Activated naive CD4-positive, alpha-beta T cell treated with anti-CD3 and anti-CD28 coated beads for 36 hours (primary cell): ENCODE measurements around the gene NRCAM. TPM values are rescaled to one million over a fixed set of nuclear protein-coding genes. Genes with fewer than 3 reads are reported as not detected.

Experiments
- CTCF ChIA-PET: fragments of 350-600 bp; sonication (Branson Sonifier 250); formaldehyde crosslinking; loops from one replicate; lab custom pipeline; 2021; ENCODE audit warnings: antibody characterized with exemption; lab: Charles Lee
- DNase-seq: peaks from one replicate; pipeline ENCODE4 v3.0.0-alpha.2; 2020
- H3K27ac Mint-ChIP-seq: one replicate; pipeline ENCODE4 v1.8.0; 2021; ENCODE audit warnings: mild to moderate bottlenecking, mixed read lengths
- H3K27me3 Mint-ChIP-seq: one replicate; pipeline ENCODE4 v1.8.0; 2021; ENCODE audit warnings: low read depth, mixed read lengths
- H3K36me3 Mint-ChIP-seq: one replicate; pipeline ENCODE4 v1.8.0; 2021; ENCODE audit warnings: low read depth, mixed read lengths
- H3K4me1 Mint-ChIP-seq: one replicate; pipeline ENCODE4 v1.8.0; 2021; ENCODE audit warnings: low read depth, mixed read lengths
- H3K4me3 Mint-ChIP-seq: one replicate; pipeline ENCODE4 v1.8.0; 2021; ENCODE audit warnings: mild to moderate bottlenecking, moderate library complexity, mixed read lengths
- H3K9me3 Mint-ChIP-seq: one replicate; pipeline ENCODE4 v1.8.0; 2021; ENCODE audit warnings: mixed read lengths
- intact Hi-C: fragments of 100-400 bp; cut with micrococcal nuclease; formaldehyde crosslinking; loops from one replicate; pipeline ENCODE4 v1.15.1; 2023
- total RNA-seq, 2 experiments: library from RNA; stranded (reverse); gene quantifications; one replicate each; pipeline ENCODE4 v1.2.3, GENCODE V29; 2021

NRCAM gene
- total RNA-seq, 2 experiments from 2014 or later = 0.81 to 1.0 TPM

GRCh38 chr7:108142675-108143259, 313.5 kb downstream of the NRCAM start:
- Mint-ChIP-seq H3K4me1 (no peaks in the 10 kb centered on the region), H3K9me3 (no peaks in the 10 kb centered on the region), H3K36me3 (no peaks in the 10 kb centered on the region), H3K27me3 (no peaks in the 10 kb centered on the region), H3K4me3 (no peak overlapping the region), H3K27ac (no peak overlapping the region)
- no peak for DNase-seq
- CTCF ChIA-PET = interaction anchor here (1.1 to 3.2 kb wide), 2 partner anchors 29 to 231 kb away, joined by 3 to 13 read pairs; no protein-coding TSS in a partner anchor
- intact Hi-C loops = no loop called here

- Mint-ChIP-seq H3K27ac (no peak overlapping the region), H3K27me3 (no peaks in the 10 kb centered on the region), H3K36me3 (no peaks in the 10 kb centered on the region), H3K4me3 (no peak overlapping the region), H3K4me1 (no peaks in the 10 kb centered on the region), H3K9me3 (no peaks in the 10 kb centered on the region)
- intact Hi-C loops = no loop called here
- CTCF ChIA-PET = interaction anchor here (0.8 to 3.2 kb wide), 2 partner anchors 29 to 32 kb away, joined by 3 to 13 read pairs; no protein-coding TSS in a partner anchor
- no peak for DNase-seq
These were observed 314.1 kb downstream of the NRCAM start for GRCh38 chr7:108142180-108142579.

GRCh38 chr7:108140671-108141070, 315.6 kb downstream of the NRCAM start:
- Mint-ChIP-seq H3K9me3 (no peaks in the 10 kb centered on the region), H3K4me1 (peaks cover 9% of the 10 kb centered on the region), H3K4me3 (no peak overlapping the region), H3K36me3 (no peaks in the 10 kb centered on the region), H3K27ac (no peak overlapping the region), H3K27me3 (no peaks in the 10 kb centered on the region)
- CTCF ChIA-PET = interaction anchor here (3.2 kb wide), 1 partner anchor 27 kb away, joined by 13 read pairs; no protein-coding TSS in a partner anchor
- no peak for DNase-seq
- intact Hi-C loops = no loop called here

GRCh38 chr7:108138911-108139310, 317.3 kb downstream of the NRCAM start:
- no peak overlapping the region for H3K27ac Mint-ChIP-seq
- CTCF ChIA-PET = interaction anchor here (4.3 kb wide), 1 partner anchor 7 kb away, joined by 31 read pairs; no protein-coding TSS in a partner anchor
- intact Hi-C loops = loop anchor here (5.0 kb wide), 1 partner anchor 137 kb away; the partner anchor contains the start of gene LAMB1
- H3K4me1 Mint-ChIP-seq = peaks cover 17% of the 10 kb centered on the region
- no peaks in the 10 kb centered on the region for H3K9me3 Mint-ChIP-seq
- no peak for DNase-seq
- no peaks in the 10 kb centered on the region for H3K36me3 Mint-ChIP-seq
- H3K4me3 Mint-ChIP-seq = no peak overlapping the region
- no peaks in the 10 kb centered on the region for H3K27me3 Mint-ChIP-seq

GRCh38 chr7:108137993-108138392, 318.2 kb downstream of the NRCAM start:
- H3K27ac Mint-ChIP-seq = no peak overlapping the region
- H3K4me1 Mint-ChIP-seq = peaks cover 17% of the 10 kb centered on the region
- no peak for DNase-seq
- CTCF ChIA-PET = interaction anchor here (4.3 kb wide), 1 partner anchor 8 kb away, joined by 31 read pairs; no protein-coding TSS in a partner anchor
- H3K4me3 Mint-ChIP-seq = no peak overlapping the region
- no peaks in the 10 kb centered on the region for H3K27me3 Mint-ChIP-seq
- H3K9me3 Mint-ChIP-seq = no peaks in the 10 kb centered on the region
- H3K36me3 Mint-ChIP-seq = no peaks in the 10 kb centered on the region
- intact Hi-C loops = loop anchor here (5.0 kb wide), 1 partner anchor 136 kb away; the partner anchor contains the start of gene LAMB1

GRCh38 chr7:108137040-108137439, 319.2 kb downstream of the NRCAM start:
- Mint-ChIP-seq H3K27ac (no peak overlapping the region), H3K9me3 (no peaks in the 10 kb centered on the region), H3K27me3 (no peaks in the 10 kb centered on the region)

GRCh38 chr7:108136191-108136688, 320.0 kb downstream of the NRCAM start:
- Mint-ChIP-seq H3K27ac (peak overlapping the region; percentile 64), H3K27me3 (no peaks in the 10 kb centered on the region), H3K4me1 (peaks cover 17% of the 10 kb centered on the region), H3K36me3 (no peaks in the 10 kb centered on the region), H3K4me3 (no peak overlapping the region), H3K9me3 (no peaks in the 10 kb centered on the region)
- no peak for DNase-seq
- CTCF ChIA-PET = interaction anchor here (1.3 to 4.3 kb wide), 3 partner anchors 10 to 259 kb away, joined by 3 to 31 read pairs (median 4); no protein-coding TSS in a partner anchor
- intact Hi-C loops = loop anchor here (1.0 to 5.0 kb wide), 2 partner anchors 134 to 245 kb away; partner anchors contain the start of genes DLD and LAMB1

More at GRCh38 chr7:108137040-108137439, 319.2 kb downstream of the NRCAM start:
- intact Hi-C loops = loop anchor here (5.0 kb wide), 1 partner anchor 135 kb away; the partner anchor contains the start of gene LAMB1
- Mint-ChIP-seq H3K36me3 (no peaks in the 10 kb centered on the region), H3K4me3 (no peak overlapping the region), H3K4me1 (peaks cover 17% of the 10 kb centered on the region)
- DNase-seq = no peak
- CTCF ChIA-PET = interaction anchor here (4.3 kb wide), 1 partner anchor 9 kb away, joined by 31 read pairs; no protein-coding TSS in a partner anchor

- Mint-ChIP-seq H3K27me3 (no peaks in the 10 kb centered on the region), H3K36me3 (no peaks in the 10 kb centered on the region), H3K4me3 (no peak overlapping the region), H3K9me3 (no peaks in the 10 kb centered on the region), H3K4me1 (peaks cover 17% of the 10 kb centered on the region), H3K27ac (peak overlapping the region; percentile 64)
- intact Hi-C loops = loop anchor here (1.0 to 5.0 kb wide), 2 partner anchors 133 to 244 kb away; partner anchors contain the start of genes DLD and LAMB1
- DNase-seq = peak; percentile 61
- CTCF ChIA-PET = interaction anchor here (0.6 to 4.3 kb wide), 4 partner anchors 10 to 258 kb away, joined by 3 to 31 read pairs (median 4); no protein-coding TSS in a partner anchor
These were observed 320.6 kb downstream of the NRCAM start for GRCh38 chr7:108135446-108136190.

GRCh38 chr7:108134486-108134885, 321.8 kb downstream of the NRCAM start:
- intact Hi-C loops = no loop called here
- DNase-seq = no peak
- Mint-ChIP-seq H3K4me3 (no peak overlapping the region), H3K27ac (no peak overlapping the region), H3K27me3 (no peaks in the 10 kb centered on the region), H3K9me3 (no peaks in the 10 kb centered on the region), H3K4me1 (peaks cover 17% of the 10 kb centered on the region), H3K36me3 (no peaks in the 10 kb centered on the region)
- CTCF ChIA-PET = no interaction called here

GRCh38 chr7:108132551-108133265, 323.5 kb downstream of the NRCAM start:
- intact Hi-C loops = no loop called here

GRCh38 chr7:108130261-108130660, 326.0 kb downstream of the NRCAM start, which contains the start of gene LAMB4:
Gene LAMB4, minus strand, starts transcription at chr7:108130361. Its CDS starts 7,197 bp downstream, at chr7:108123164.
- intact Hi-C loops = no loop called here
- Mint-ChIP-seq H3K27ac (no peak within 1 kb of the TSS), H3K4me3 (no peak within 1 kb of the TSS), H3K9me3 (no peaks in the 10 kb centered on the region), H3K4me1 (peaks cover 5% of the 10 kb centered on the region), H3K36me3 (no peaks in the 10 kb centered on the region), H3K27me3 (no peaks in the 10 kb centered on the region)
- no peak for DNase-seq
- CTCF ChIA-PET = interaction anchor here (0.7 to 1.0 kb wide), 2 partner anchors 15 to 84 kb away, joined by 3 to 4 read pairs; no protein-coding TSS in a partner anchor

More at GRCh38 chr7:108132551-108133265, 323.5 kb downstream of the NRCAM start:
- no peak for DNase-seq
- Mint-ChIP-seq H3K27me3 (no peaks in the 10 kb centered on the region), H3K9me3 (no peaks in the 10 kb centered on the region), H3K4me3 (no peak overlapping the region), H3K27ac (no peak overlapping the region), H3K4me1 (peaks cover 17% of the 10 kb centered on the region), H3K36me3 (no peaks in the 10 kb centered on the region)
- CTCF ChIA-PET = interaction anchor here (0.9 kb wide), 1 partner anchor 25 kb away, joined by 3 read pairs; no protein-coding TSS in a partner anchor
